Uterus (tissue), 4 donors: Measurements from ENCODE around the gene HNRNPUL1. TPM values are rescaled to one million over a fixed set of nuclear protein-coding genes. Genes with fewer than 3 reads are reported as not detected.
A peak's percentile ranks its signal among the peaks of the same experiment; 100 is the strongest.

Experiments
- DNase-seq, 2 donors: peaks; one replicate each; pipeline ENCODE4 v3.0.0-alpha.2; 2019 to 2020
- H3K27ac ChIP-seq, 2 donors: fragments of 200-600 bp; sonication (generic); 1 replicate in 1 of 2; 2 replicates in 1 of 2; pipeline ENCODE4 v1.5.1; 2016 to 2018
- H3K27me3 ChIP-seq, 2 donors: fragments of 200-600 bp; sonication (generic); one replicate each; pipeline ENCODE4 v1.5.1; 2018 to 2019; ENCODE audit warnings: control low read depth in 1 of 2
- H3K36me3 ChIP-seq, 2 donors: fragments of 200-600 bp; sonication (generic); one replicate each; pipeline ENCODE4 v1.5.1; 2019; ENCODE audit warnings: control low read depth in 1 of 2
- H3K4me1 ChIP-seq, 2 donors: fragments of 200-600 bp; sonication (generic); one replicate each; pipeline ENCODE4 v1.5.1; 2018 to 2019; ENCODE audit warnings: control low read depth in 1 of 2
- H3K4me3 ChIP-seq, 2 donors: fragments of 200-600 bp; sonication (generic); 1 replicate in 1 of 2; 2 replicates in 1 of 2; pipeline ENCODE4 v1.5.1; 2018 to 2019; ENCODE audit warnings: mild to moderate bottlenecking in 1 of 2
- H3K9me3 ChIP-seq, 2 donors: fragments of 200-600 bp; sonication (generic); one replicate each; pipeline ENCODE4 v1.5.1; 2019; ENCODE audit warnings: control low read depth in 1 of 2
- CTCF ChIP-seq, 4 experiments: fragments of 200-600 bp in 2 of 4; fragments of 450-650 bp in 2 of 4; sonication (generic) in 2 of 4; IDR thresholded peaks; one replicate each; pipeline ENCODE4 v1.5.1; 2016 to 2019; ENCODE audit warnings: antibody characterized with exemption in 4 of 4, mild to moderate bottlenecking in 2 of 4, moderate library complexity in 1 of 4
- POLR2A ChIP-seq, 2 donors: fragments of 450-650 bp; IDR thresholded peaks; one replicate each; pipeline ENCODE4 v1.6.1; 2016; ENCODE audit warnings: antibody characterized with exemption in 2 of 2, mild to moderate bottlenecking in 1 of 2, moderate library complexity in 1 of 2
- intact Hi-C: fragments of 100-400 bp; cut with DNase I; formaldehyde crosslinking; loops from one replicate; pipeline ENCODE4 v1.15.1; 2023; ENCODE audit warnings: low total_unique reads
- total RNA-seq, 4 donors: library from RNA; depleted of rRNA in 3 of 4; stranded (reverse); fragments of >200 nt in 3 of 4; gene quantifications; one replicate each; pipeline versions ENCODE4 v1.1.0 to v1.2.4, GENCODE V29; 2014 to 2023
- donor health status: DM: yes; HTN: yes; CAD: no.

Gene HNRNPUL1
- total RNA-seq, 4 donors from 2014 or later, result 49.7 to 219 (median 87.4) TPM

GRCh38 chr19:41321600-41322270 lies 57.6 kb downstream of the HNRNPUL1 start:
- TF ChIP-seq POLR2A (IDR thresholded peaks at IDR 0.05) (no peak), CTCF (IDR thresholded peaks at IDR 0.05) (peak; percentile 42 to 76 (median 66))
- intact Hi-C loops, result no loop called here
- H3K4me3 ChIP-seq, result no peak overlapping the region
- H3K4me1 ChIP-seq, result peaks cover 10 to 40% of the 10 kb centered on the region in 2 donors
- DNase-seq, result peak; percentile 59 to 62
- H3K27ac ChIP-seq, result peak overlapping the region; percentile 96 to 99
- H3K9me3 ChIP-seq, result no peaks in the 10 kb centered on the region
- no peaks in the 10 kb centered on the region for H3K36me3 ChIP-seq
- no peaks in the 10 kb centered on the region for H3K27me3 ChIP-seq

- H3K9me3 ChIP-seq, result no peaks in the 10 kb centered on the region
- TF ChIP-seq POLR2A (IDR thresholded peaks at IDR 0.05), result no peak
- no peak for TF ChIP-seq CTCF (IDR thresholded peaks at IDR 0.05)
- no peaks in the 10 kb centered on the region for H3K36me3 ChIP-seq
- intact Hi-C loops, result no loop called here
- no peak overlapping the region for H3K4me3 ChIP-seq
- peak in 1 of 2 donors; percentile 33 for DNase-seq
- no peaks in the 10 kb centered on the region for H3K27me3 ChIP-seq
- peak overlapping the region; percentile 96 to 99 for H3K27ac ChIP-seq
- peaks cover 10 to 44% of the 10 kb centered on the region in 2 donors for H3K4me1 ChIP-seq
Measured at GRCh38 chr19:41322451-41322850, 58.3 kb downstream of the HNRNPUL1 start.

GRCh38 chr19:41323023-41323422 lies 58.9 kb downstream of the HNRNPUL1 start:
- TF ChIP-seq POLR2A (IDR thresholded peaks at IDR 0.05) (no peak), CTCF (IDR thresholded peaks at IDR 0.05) (no peak)
- intact Hi-C loops, result no loop called here
- Histone ChIP-seq H3K4me3 (no peak overlapping the region), H3K27me3 (no peaks in the 10 kb centered on the region), H3K36me3 (no peaks in the 10 kb centered on the region), H3K9me3 (no peaks in the 10 kb centered on the region), H3K27ac (peak overlapping the region; percentile 96 to 99), H3K4me1 (peaks cover 10 to 46% of the 10 kb centered on the region in 2 donors)
- DNase-seq, result peak; percentile 62 to 76

- peak; percentile 86 to 92 for DNase-seq
- Histone ChIP-seq H3K4me1 (peaks cover 10 to 46% of the 10 kb centered on the region in 2 donors), H3K4me3 (no peak overlapping the region), H3K27me3 (no peaks in the 10 kb centered on the region), H3K9me3 (no peaks in the 10 kb centered on the region), H3K27ac (peak overlapping the region; percentile 96 to 99), H3K36me3 (no peaks in the 10 kb centered on the region)
- TF ChIP-seq CTCF (IDR thresholded peaks at IDR 0.05), result peak in 2 of 4 experiments; percentile 11 to 14
- TF ChIP-seq POLR2A (IDR thresholded peaks at IDR 0.05), result peak; percentile 32 to 44
- intact Hi-C loops, result no loop called here
Measured at GRCh38 chr19:41323430-41324125, 59.4 kb downstream of the HNRNPUL1 start.

GRCh38 chr19:41324231-41324702 lies 60.1 kb downstream of the HNRNPUL1 start:
- no peak overlapping the region for H3K4me3 ChIP-seq
- no peaks in the 10 kb centered on the region for H3K36me3 ChIP-seq
- no peaks in the 10 kb centered on the region for H3K27me3 ChIP-seq
- no peaks in the 10 kb centered on the region for H3K9me3 ChIP-seq
- H3K27ac ChIP-seq, result peak overlapping the region; percentile 96 to 99
- intact Hi-C loops, result no loop called here
- DNase-seq, result no peak
- H3K4me1 ChIP-seq, result peaks cover 10 to 46% of the 10 kb centered on the region in 2 donors
- TF ChIP-seq CTCF (IDR thresholded peaks at IDR 0.05) (no peak), POLR2A (IDR thresholded peaks at IDR 0.05) (no peak)
